ENCODE measurements around the gene MYO1E. TPM values are rescaled to one million over a fixed set of nuclear protein-coding genes. Genes with fewer than 3 reads are reported as not detected.

MYO1E gene
- total RNA-seq, 4 donors from 2014 or later = 131 to 388 (median 345) TPM

GRCh38 chr15:59378855-59379254 is 6.2 kb upstream of the MYO1E start:
- in situ Hi-C loops (cut with MboI; ENCODE audit: low pct_ligation_motif_present in 1 of 4, low pct_unique_long_range_greater_than_20kb in 1 of 4, low sequenced_read_pairs in 3 of 4) (no loop called here), intact Hi-C loops (cut with DNase I; ENCODE audit: low total_unique reads) (loop anchor here (5.0 kb wide), 1 partner anchor 1387 kb away; no protein-coding TSS in a partner anchor)
- Histone ChIP-seq H3K9me3 (no peaks in the 10 kb centered on the region), H3K4me1 (peaks cover 0 to 11% (median 0%) of the 10 kb centered on the region in 4 donors), H3K36me3 (no peaks in the 10 kb centered on the region), H3K4me3 (no peak overlapping the region), H3K27ac (no peak overlapping the region), H3K27me3 (no peaks in the 10 kb centered on the region)
- TF ChIP-seq CTCF (IDR thresholded peaks at IDR 0.05) (no peak), EP300 (IDR thresholded peaks at IDR 0.05; ENCODE audit: low read depth) (no peak), POLR2A (IDR thresholded peaks at IDR 0.05) (no peak), POLR2AphosphoS5 (IDR thresholded peaks at IDR 0.05) (no peak)
- no peak for DNase-seq

GRCh38 chr15:59377924-59378323 is 5.3 kb upstream of the MYO1E start:
- intact Hi-C loops (cut with DNase I; ENCODE audit: low total_unique reads) (loop anchor here (5.0 kb wide), 1 partner anchor 1386 kb away; no protein-coding TSS in a partner anchor), in situ Hi-C loops (cut with MboI; ENCODE audit: low pct_ligation_motif_present in 1 of 4, low pct_unique_long_range_greater_than_20kb in 1 of 4, low sequenced_read_pairs in 3 of 4) (no loop called here)
- no peak overlapping the region for H3K27ac ChIP-seq
- DNase-seq = no peak
- H3K27me3 ChIP-seq = no peaks in the 10 kb centered on the region
- no peaks in the 10 kb centered on the region for H3K36me3 ChIP-seq
- peaks cover 0 to 16% (median 0%) of the 10 kb centered on the region in 4 donors for H3K4me1 ChIP-seq
- TF ChIP-seq POLR2A (IDR thresholded peaks at IDR 0.05) (no peak), CTCF (IDR thresholded peaks at IDR 0.05) (no peak), EP300 (IDR thresholded peaks at IDR 0.05; ENCODE audit: low read depth) (no peak), POLR2AphosphoS5 (IDR thresholded peaks at IDR 0.05) (no peak)
- H3K4me3 ChIP-seq = no peak overlapping the region
- no peaks in the 10 kb centered on the region for H3K9me3 ChIP-seq
- WGBS, 2 donors (ENCODE audit: low coverage in 1 of 2) = 60 to 75% methylated on average over 2 to 3 of the region's 3 CpGs

GRCh38 chr15:59376733-59377132 is 4.1 kb upstream of the MYO1E start:
- 65 to 86% methylated on average over 2 of the region's 2 CpGs for WGBS, 2 donors (ENCODE audit: low coverage in 1 of 2)
- intact Hi-C loops (cut with DNase I; ENCODE audit: low total_unique reads) = loop anchor here (5.0 kb wide), 1 partner anchor 1384 kb away; no protein-coding TSS in a partner anchor
- Histone ChIP-seq H3K27me3 (no peaks in the 10 kb centered on the region), H3K4me3 (no peak overlapping the region), H3K27ac (no peak overlapping the region), H3K9me3 (no peaks in the 10 kb centered on the region), H3K4me1 (peaks cover 0 to 16% (median 0%) of the 10 kb centered on the region in 4 donors), H3K36me3 (no peaks in the 10 kb centered on the region)
- DNase-seq = no peak
- in situ Hi-C loops (cut with MboI; ENCODE audit: low pct_ligation_motif_present in 1 of 4, low pct_unique_long_range_greater_than_20kb in 1 of 4, low sequenced_read_pairs in 3 of 4) = no loop called here
- TF ChIP-seq CTCF (IDR thresholded peaks at IDR 0.05) (peak in 2 of 5 experiments; percentile 9 to 17), POLR2AphosphoS5 (IDR thresholded peaks at IDR 0.05) (no peak), EP300 (IDR thresholded peaks at IDR 0.05; ENCODE audit: low read depth) (no peak), POLR2A (IDR thresholded peaks at IDR 0.05) (no peak)

- peaks cover 0 to 30% (median 7%) of the 10 kb centered on the region in 4 donors for H3K4me1 ChIP-seq
- TF ChIP-seq POLR2A (IDR thresholded peaks at IDR 0.05) = no peak
- no peak for TF ChIP-seq POLR2AphosphoS5 (IDR thresholded peaks at IDR 0.05)
- TF ChIP-seq EP300 (IDR thresholded peaks at IDR 0.05; ENCODE audit: low read depth) = no peak
- no peak for TF ChIP-seq CTCF (IDR thresholded peaks at IDR 0.05)
- H3K27me3 ChIP-seq = no peaks in the 10 kb centered on the region
- H3K36me3 ChIP-seq = no peaks in the 10 kb centered on the region
- no peak for DNase-seq
- H3K27ac ChIP-seq = peak overlapping the region; percentile 94 to 96 (median 96)
- H3K9me3 ChIP-seq = no peaks in the 10 kb centered on the region
- peak overlapping the region; percentile 18 to 81 (median 65) for H3K4me3 ChIP-seq
- 0% methylated on average over 3 to 6 of the region's 6 CpGs for WGBS, 2 donors (ENCODE audit: low coverage in 1 of 2)
- intact Hi-C loops (cut with DNase I; ENCODE audit: low total_unique reads) (loop anchor here (5.0 kb wide), 1 partner anchor 64 kb away; the partner anchor contains the start of gene FAM81A), in situ Hi-C loops (cut with MboI; ENCODE audit: low pct_ligation_motif_present in 1 of 4, low pct_unique_long_range_greater_than_20kb in 1 of 4, low sequenced_read_pairs in 3 of 4) (no loop called here)
These were observed 544 bp upstream of the MYO1E start for GRCh38 chr15:59373215-59373614.

Data from transverse colon (tissue), 4 donors.